ENCODE data around the gene CCDC33.

CCDC33 gene

DNA sequence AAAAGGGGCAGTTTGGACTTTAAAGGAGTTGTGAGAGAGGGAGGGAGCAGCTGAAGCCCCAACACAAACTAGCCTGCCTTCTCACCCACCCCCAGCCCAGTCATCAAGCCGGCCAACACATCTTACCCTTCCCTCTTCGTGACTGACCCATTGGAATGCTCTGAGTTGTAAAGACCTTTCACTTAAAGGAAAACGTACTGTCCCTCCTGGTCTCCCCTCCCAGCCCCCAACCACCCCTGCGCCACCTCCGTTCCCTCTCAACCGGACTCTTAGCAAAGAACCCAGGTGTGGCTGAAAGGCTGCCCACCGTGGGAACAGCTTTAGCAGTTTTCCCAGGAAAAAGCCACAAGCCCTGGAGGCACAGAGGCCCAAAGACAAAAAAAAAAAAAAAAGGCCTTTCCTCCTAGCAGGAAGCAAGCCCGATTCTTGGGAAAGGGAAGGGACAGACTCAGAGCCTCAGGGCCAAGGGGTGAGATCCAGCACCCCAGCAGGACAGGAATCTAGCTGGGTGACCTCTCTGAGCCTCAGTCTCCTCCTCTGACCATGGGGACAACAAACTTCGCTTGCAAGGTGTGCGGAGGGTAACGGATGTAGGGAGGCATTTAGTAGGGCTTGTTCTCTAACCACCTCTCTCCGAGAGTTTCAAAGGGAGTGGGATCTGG is 128.9 kb downstream of the CCDC33 start:
- ATAC-seq (no peak), DNase-seq (no peak)

DNA sequence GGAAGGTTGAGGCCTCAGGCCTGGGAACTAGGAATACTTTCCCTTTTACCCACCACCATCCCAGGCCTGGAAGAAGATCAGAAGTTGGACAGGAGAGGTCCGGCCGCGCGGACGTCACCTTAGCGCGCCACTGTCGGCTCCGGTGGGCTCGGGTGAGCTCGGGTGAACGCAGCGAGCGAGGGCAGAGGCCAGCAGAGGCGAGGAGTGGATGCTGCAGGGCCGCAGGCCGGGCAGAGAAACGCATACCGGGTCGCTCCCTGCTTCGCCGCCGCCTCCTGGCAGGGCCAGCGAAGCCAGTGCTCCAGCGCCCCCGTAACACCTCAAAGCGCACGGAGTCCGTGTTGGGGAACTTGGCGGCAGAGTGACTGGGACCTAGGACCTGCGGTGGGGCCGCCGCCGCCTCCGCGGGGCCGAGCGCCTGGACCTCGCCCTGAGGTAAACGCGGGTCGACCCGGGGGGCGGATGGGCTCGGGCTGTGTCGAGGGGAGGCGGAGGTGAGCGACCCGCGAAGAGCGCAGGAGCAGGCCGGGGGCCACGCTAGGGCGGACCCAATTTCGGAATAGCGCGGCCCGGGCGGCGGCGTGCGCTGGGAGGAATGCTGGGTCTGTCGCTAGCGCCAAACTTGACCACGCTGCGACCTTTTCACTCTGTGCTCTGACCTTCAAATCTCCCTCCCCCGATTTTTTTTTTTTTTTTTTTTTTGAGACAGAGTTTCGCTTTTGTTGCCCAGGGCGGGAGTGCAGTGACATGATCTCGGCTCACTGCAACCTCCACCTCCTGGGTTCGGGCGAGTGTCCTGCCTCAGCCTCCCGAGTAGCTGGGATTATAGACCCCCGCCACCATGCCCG is 129.7 kb downstream of the CCDC33 start:
- DNase-seq (peak; percentile 52), ATAC-seq (peak; percentile 72)

DNA sequence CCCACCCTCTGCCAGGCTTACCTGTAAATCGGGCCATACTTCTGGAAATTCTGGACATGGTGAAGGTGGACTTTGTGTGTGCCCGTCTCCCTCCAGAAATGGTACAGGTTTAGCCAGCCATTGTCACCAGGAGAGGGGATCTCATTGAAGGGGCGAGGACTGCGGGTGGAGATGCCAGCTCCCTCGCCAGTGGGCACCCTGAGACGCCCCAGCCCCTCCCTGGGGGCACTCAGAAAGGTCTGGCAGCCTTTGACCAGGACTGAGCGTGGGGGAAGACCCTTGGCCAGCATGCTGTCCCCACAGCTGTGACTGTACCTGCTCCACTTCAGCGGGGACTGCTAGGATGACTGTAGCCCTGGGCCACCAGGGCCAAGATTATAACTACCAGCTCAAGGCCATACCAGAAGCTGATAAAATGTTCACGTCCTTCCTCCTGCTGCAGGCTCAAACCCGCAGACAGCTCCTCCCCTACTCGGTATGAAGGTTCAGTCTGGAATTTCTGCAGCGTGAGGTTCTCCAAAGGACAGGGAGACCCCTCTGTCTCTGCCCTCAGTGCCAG is 131.2 kb downstream of the CCDC33 start, which contains the start of gene CYP11A1:
Gene CYP11A1 (minus strand): TSS at position 351 of the 559 bp plus-strand sequence. CDS start 61 bp downstream, at position 290.
- ATAC-seq (no peak), DNase-seq (no peak)

DNA sequence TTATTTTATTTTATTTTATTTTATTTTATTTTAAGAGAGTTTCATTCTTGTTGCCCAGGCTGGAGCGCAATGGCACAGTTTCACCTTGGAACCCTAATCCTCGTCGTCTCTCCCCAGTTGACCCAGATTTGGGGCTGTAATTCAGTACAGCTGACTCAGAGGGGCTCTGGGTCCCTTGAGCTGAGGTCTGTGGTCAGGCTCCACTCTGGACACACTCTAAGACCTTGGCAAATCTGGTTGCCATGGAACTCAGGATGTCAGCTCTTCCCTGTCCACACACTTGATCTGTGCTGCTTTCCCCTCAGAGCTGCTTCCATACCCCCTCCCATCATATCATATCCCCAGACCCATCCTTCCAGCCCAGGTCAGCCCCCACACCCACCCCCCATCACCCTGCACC is 132.0 kb downstream of the CCDC33 start:
- ATAC-seq (no peak), DNase-seq (no peak)

- ATAC-seq (no peak), DNase-seq (no peak)
These were observed 133.1 kb downstream of the CCDC33 start for GRCh38 chr15:74369084-74369745.

- ATAC-seq = no peak
These were observed 133.6 kb downstream of the CCDC33 start for GRCh38 chr15:74369756-74370155.

DNA sequence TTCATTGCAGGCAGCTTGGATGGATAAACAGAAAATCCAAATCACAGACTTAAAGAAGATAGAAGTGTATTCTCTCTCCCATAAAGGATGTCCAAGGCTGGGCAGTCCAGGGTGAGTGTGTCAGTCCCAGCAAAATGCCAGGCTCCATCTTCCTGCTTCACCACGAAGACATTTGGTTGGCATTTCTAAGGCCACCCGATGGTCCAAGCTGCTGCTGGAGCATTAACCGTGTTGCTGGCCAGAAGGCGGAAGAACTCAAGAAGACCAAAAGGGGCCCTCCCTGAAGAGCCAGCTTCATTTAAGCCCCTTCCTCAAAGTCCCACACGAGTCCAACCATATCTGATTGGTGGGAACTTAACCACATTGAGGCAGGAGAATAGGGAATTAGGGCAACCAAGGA is 134.3 kb downstream of the CCDC33 start:
- ATAC-seq (no peak), DNase-seq (no peak)

More at GRCh38 chr15:74369756-74370155, 133.6 kb downstream of the CCDC33 start:
- DNase-seq = no peak

DNA sequence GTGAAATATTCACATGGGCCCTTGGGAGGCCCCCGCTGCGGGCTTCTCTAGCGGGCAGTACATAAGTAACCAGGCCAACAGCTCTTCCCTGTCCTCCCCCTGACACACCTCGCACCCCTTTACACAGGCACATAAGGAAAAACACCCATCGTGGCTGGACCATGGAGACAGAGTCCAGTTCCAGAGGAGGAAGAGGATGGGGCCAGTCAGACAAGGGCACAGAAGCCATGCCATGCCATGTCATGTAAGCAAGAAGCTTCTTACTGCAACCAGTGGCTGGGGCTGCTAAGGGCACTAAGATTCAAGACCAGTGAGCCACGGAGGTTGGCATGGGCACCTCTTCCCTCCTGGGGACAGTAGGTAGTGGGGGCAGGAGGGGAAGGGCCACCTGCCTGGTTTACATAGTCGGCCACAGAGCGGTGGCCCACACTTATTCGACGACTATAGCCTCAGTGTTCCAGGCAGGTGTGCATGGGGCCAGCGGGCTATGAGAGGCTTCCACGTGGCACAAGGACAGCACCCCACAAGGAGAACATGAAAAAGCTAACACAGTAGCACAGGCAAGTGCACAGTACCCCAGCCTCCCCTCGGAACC is 137.0 kb downstream of the CCDC33 start:
- ATAC-seq (no peak), DNase-seq (no peak)

DNA sequence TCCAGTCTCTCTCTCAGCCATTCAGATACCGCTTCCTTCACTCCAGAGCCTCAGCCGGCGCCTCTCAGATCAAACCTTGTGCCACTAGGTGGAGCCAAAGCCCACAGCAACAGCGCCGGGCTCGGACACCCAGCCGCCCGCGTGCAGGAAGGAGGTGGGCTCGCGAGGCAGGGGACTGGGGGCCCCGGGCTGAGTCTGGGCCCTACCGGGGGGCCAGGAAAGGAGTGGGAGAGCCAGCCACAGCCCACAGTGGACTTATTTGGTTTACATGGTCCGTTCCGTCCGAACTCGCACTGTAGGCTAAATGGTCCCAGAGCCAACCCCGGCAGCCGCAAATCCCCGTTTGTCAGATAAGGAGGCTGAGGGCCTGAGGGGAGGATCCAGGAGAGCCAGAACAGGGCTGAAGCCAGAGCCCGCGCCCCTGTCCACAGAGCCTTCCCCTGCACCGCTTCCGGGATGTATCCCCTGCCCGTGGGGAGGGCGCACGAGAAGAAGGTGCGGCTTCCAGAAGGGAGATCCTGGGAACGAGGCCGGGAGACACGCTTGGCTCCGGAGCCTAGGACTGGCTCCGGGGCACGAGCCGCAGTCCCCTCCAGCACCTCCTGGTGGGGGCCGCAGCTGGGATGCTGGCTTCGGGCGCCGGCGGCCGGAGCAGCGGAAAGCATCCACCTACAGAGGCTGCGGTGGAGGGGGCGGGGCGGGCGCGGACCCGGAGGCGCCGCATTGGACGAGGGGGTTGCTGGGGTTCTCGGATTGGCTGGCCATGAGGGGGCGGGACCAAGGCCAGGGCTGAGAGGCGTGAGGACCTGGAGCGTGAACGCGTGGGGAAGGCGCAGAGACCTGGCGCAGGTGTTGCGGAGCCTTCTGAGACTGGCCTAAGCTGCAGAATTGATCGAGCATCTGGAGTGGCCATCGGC is 137.9 kb downstream of the CCDC33 start:
- DNase-seq (peak; percentile 96), ATAC-seq (peak; percentile 86)

GRCh38 chr15:74374648-74375302 is 138.6 kb downstream of the CCDC33 start:
- no peak for DNase-seq
- no peak for ATAC-seq

DNA sequence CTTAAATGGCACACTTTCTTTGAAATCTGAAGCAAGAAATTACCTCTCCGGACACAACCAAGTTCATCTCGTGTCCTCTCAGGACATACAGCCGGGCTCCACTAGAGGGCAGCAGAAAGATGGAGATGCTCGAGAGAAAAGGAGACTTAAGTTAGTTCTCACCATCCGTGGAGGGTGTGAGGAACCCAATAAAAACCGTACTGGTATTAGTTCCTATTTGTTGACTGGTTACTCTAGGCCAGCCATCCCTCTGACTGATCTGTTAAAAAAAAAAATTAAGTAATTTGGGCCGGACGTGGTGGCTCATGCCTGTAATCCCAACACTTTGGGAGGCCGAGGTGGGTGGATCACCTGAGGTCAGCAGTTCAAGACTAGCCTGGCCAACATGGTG is 139.2 kb downstream of the CCDC33 start:
- peak; percentile 92 for DNase-seq
- ATAC-seq = peak; percentile 21

DNA sequence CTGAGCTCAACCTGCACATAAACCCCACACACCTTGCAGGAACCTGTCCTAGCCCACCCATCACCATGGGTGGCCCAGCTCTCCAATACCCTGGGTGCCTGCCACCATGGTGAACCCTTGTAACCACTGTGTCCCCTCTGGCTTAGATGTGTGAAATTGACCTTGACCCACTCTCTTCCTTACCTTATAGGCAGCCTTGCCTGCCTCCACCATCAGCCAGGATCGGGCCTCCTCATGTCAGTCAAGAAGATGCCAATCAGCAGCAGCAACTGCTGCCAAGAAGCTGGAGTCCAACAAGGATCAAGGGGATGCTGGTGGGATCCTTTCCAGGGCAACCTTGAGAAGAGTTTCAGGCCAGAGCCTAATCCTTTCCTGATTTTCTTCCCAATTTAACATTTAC is 140.1 kb downstream of the CCDC33 start:
- DNase-seq = no peak
- no peak for ATAC-seq

GRCh38 chr15:74376825-74377581 is 140.9 kb downstream of the CCDC33 start:
- DNase-seq (no peak), ATAC-seq (no peak)

- ATAC-seq (no peak), DNase-seq (no peak)
These were observed 142.0 kb downstream of the CCDC33 start for GRCh38 chr15:74377831-74378766.

DNA sequence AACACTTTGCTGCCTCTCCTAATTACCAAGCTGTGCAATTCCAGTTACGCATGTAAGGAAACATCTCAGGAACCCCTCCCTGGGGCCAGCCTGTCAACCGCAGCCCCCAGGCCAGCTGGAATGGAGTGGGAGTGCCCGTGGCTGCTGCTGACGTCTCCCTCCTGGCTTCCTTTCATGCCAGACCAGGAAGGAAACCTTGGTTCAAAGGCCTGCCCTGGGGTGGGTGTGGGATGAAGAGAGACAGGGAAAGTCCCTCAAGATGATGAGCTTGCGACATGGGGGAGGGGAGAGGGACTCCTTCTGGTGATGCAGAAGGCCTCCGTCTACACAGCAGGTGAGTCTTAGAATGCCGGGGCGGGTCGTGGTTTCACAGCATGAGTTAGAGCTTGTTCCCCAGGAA is 142.7 kb downstream of the CCDC33 start:
- DNase-seq (peak; percentile 83), ATAC-seq (peak; percentile 38)

DNA sequence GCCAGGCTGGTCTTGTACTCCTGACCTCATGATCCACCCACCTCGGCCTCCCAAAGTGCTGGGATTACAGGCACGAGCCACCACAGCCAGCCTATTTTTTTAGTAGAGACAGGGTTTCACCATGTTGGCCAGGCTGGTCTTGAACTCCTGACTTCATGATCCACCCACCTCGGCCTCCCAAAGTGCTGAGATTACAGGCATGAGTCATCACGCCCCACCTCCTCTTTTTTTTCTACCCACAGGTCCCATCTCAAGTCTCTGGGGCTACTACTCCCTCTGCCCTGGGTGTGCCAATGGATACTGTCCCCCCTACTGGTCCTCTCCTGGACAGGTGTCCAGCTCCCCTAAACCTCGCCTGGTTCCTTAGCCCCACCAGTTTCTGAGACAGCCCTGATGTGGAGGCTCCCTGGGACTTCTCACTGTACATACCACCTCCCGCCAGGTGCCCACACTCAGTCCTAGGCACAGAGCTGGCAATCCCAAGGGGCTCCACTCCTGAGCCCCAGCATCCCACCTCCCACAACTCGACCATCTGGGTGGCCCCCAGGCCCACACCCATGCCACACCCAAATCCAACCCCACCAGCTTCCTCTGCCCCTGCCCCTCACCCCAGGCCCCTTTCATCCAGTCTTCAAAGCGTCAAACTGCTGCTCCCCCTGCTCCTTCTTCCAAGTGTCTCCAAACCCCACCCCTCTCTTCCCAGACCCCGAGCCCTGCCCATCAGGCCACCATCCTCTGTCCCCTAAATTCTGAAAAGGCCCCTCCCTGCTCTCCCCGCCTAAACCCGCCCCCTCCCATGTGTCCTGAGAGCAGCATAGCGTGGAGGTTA is 144.4 kb downstream of the CCDC33 start:
- ATAC-seq (no peak), DNase-seq (no peak)

GRCh38 chr15:74381190-74381453 is 145.0 kb downstream of the CCDC33 start:
- ATAC-seq (no peak), DNase-seq (no peak)

DNA sequence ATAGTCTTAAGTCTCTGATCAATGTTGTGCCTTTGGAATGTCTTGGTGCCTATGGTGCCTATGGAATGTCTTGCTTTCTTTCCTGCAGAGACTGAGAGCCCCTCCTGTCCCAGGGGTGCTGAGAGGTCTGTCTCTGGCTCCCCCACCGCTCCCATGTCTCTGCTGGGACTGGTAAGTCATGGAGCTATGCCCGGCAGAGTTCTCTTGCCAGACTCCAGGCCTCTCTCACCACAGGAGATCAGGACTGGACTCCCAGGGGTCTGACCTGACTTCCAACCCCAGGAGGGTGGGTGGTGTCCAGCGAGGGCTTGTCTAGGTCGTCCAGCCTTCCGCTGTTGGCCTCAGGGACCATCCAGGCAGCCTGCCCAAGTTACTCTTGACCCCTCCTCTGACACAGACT is 145.4 kb downstream of the CCDC33 start:
- DNase-seq (no peak), ATAC-seq (no peak)
